HG02943 (cell line): ENCODE data around the gene FOXC1.

Experiments used
- ATAC-seq: cut with Tn5 transposase; IDR thresholded peaks from one replicate; pipeline ENCODE4 v1.9.1; 2021; ENCODE audit warnings: mild to moderate bottlenecking, low read depth, moderate library complexity; ENCODE audit not compliant: unreplicated experiment

Gene FOXC1

DNA sequence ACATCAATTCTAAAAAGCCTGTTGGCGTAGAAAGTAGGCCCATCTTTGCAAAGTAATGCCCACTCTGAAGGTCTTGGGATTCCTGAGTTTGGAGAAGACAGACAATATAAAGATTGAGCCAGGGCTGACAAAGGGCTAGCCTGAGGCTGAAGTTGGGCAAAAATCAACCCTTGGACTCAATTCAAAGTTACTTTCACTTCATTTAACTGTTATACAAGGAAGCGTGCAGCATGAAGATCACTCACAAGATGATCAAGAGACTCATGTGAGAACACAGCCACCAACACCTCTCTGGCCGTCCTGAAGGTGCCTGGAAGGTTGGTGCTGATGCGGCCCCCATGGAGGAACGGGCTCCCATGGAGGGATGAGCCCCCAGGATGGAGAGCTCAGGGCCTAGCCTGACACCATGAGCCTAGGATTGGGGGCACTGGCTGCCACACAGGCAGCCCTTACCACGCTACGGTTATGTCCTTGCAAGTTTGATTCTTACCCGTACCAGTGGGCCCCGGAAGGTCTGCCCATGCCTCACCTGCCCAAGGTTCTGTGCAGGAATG, 26.6 kb downstream of the FOXC1 start:
- no peak for ATAC-seq

- ATAC-seq = no peak
These were observed 27.5 kb downstream of the FOXC1 start for GRCh38 chr6:1636971-1637871.

GRCh38 chr6:1639430-1639829, 29.7 kb downstream of the FOXC1 start:
- ATAC-seq = no peak

DNA sequence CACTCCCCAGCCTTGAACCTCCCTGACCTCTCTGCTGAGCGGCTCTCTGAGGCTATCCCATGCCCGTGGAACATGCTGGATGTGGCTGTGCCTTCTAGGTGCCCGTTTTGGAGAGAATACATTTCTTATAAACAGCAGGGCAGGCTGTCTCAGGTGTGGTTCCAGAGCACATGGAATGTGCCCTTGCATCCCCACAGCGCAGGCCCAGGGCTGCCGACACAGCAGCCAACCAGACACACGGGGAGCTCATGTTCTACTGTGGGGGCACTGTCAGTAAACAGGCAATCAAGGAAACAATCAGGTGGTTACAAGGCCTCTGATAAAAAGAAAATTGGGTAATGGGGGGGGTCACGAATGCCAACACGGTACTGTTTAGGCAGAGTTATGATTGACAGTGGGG, 30.8 kb downstream of the FOXC1 start:
- ATAC-seq = no peak

DNA sequence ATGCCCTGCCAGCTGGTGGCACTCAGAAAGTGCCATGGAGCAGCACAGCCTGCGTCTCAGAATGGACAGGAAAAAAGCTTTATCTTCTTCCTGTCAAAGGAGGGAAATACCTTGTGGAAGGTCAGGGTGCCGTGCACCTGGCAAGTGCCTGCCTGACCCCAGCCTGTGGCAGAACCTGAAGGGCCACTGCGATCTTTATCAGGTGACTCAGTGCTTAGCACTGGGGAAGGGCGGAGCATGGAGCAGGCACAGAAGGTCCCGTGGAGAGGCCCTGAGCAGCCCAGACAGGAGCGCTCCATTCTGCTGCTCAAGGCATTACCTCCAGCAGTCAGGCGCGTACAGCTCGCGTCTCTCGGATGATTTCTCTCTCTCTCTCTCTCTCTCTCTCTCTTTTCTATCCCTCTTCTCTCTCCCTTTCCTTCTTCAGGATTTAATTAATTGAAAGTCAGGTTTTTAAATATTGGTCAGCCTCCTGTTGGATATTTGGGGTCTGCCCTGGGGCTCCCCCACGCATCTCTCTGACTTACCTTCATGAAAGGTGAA, 31.7 kb downstream of the FOXC1 start:
- no peak for ATAC-seq

DNA sequence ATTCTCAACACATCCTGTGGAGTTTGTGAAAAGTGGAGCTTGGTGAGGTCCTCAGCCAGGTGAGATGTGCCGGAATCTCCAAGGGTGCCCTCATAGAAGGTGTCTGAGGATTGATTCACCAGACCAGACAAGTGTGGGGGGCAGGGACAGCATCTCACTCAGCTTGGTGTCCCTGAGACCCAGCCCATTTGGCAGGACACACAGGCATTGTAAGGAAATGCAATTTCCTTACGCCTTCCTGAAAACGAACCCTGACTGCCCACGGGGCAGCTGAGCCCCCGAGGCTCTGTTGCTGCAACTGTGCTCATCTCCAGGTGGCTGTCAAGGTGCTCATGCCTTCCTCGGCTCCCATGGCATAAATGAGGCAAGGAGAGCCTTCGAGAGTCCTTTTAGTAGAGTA, 33.4 kb downstream of the FOXC1 start:
- ATAC-seq = no peak

DNA sequence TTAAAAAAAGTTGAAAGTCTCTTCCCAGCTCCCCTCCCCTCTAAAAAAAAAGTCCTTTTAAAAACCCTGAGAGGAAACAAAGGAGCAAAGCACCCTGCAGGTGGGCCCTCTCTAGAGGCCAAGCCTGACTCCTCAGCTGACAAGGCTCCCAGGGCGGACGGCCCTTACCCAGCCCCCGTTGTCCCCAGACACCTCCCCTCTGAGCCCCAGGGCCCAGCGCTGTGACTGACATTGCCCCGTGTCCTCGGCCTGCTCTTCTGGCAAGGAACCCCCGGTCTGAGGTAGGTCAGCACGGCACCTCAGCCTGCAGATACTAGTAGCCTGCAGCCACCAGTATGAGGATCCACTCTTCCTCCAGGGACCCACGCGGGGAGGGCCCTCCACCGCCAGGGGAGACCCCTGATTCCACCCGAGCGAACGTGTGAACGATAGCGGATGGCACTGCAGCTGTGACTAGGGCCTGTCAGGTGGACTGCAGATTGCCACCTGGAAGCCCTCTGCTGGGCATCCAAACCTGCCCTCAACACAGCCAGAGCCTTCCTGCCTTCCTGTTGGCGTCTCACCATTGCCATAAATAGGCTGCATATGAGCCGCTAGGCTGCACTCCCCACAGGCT, 34.2 kb downstream of the FOXC1 start:
- ATAC-seq = no peak

- no peak for ATAC-seq
These were observed 34.9 kb downstream of the FOXC1 start for GRCh38 chr6:1644516-1645060.

- no peak for ATAC-seq
These were observed 35.9 kb downstream of the FOXC1 start for GRCh38 chr6:1645466-1646185.

GRCh38 chr6:1651362-1651761, 41.6 kb downstream of the FOXC1 start:
- ATAC-seq = no peak

GRCh38 chr6:1652842-1653241, 43.1 kb downstream of the FOXC1 start:
- ATAC-seq = no peak

GRCh38 chr6:1654054-1654453, 44.3 kb downstream of the FOXC1 start:
- ATAC-seq = no peak

DNA sequence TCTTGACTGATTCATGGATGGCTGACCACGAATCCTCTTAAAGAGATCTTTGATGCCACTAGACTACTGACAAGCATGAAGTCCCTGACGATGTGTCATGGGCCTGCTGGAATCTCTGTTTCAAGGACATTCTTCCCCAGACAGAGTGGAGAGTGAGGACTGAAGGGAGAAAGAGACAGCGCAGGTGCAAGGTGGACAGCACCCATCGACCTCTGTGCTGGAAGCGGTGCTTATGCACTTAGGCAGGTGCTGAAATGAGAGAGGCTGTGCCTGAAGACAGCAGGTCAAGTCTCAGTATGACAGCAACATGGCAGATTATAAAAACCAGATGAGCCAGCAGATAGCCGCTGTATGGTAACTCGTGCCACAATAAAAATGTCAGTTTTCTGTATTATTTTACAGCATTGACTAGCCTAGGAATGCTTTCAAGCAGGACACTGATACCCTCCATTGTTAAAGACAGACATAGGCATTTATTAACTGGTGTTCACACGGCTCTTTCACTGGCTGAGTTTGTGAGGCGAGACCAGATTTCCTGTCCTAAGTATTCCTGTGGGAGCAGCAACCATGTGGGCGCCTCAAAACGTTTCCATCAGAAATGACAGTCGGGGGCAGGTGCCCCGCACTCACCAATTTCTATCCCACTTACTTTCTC, 47.5 kb downstream of the FOXC1 start:
- ATAC-seq = no peak

DNA sequence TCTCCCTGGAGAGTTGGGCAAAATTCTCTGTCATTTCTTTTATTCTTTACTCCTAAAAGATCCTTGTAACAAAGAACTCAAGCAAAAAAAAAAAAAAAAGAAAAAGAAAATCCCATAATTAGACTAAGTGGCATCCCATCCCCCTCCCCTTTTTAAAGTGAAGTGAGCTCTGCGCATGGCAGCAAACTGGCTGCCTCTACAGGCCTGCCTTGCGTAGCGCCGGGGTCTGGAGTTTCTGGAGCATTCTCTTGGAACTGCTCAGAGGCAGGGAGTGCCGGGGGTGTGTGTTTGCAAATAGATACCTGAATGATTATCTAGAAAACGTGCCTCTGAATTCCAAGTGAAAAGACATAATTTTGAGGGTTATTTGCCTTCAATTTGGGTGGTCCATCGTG, 48.1 kb downstream of the FOXC1 start:
- ATAC-seq = no peak

- ATAC-seq = no peak
These were observed 48.7 kb downstream of the FOXC1 start for GRCh38 chr6:1658212-1659005.

DNA sequence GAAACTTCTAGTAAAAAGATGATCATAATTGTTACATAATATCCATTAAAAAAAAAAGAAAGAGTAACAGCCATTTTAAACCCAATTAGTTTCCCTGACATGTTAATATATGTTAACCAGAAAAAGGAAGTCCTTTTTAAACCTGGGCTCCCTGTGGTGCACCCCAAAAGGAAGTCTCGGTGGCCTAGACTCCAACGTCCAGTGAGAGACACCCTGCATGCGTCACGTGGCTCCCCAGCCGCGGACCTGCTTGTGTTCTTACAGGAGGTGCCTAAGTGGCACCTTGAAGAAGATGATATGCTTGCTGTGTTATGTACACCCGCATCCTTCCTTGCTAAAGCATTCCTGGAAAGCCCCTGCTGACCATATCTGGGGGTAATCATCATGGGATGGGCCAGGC, 50.1 kb downstream of the FOXC1 start:
- no peak for ATAC-seq

DNA sequence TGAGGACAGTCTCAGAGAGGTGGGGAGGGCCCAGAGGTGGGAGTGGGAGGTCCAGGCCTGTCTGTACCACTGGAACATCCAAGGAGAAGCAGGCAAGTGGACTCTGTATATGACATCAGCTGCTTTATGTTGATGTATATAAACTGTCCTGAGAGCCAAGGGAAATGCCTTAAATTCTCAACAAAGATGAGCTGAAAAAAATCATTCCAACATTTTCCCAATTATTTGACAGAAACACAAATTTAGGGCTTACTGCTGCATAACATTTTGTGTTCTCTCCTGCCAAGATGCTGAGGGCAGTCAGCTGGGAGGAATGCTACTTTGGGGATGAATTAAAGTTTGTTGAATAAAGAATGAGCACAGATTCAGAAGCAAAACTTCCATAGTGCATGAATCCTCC, 52.8 kb downstream of the FOXC1 start:
- no peak for ATAC-seq
